GM12864 (cell line): ENCODE measurements around the gene GPATCH1.
A peak's percentile ranks its signal among the peaks of the same experiment; 100 is the strongest.

Experiments used
- DNase-seq: peaks from one replicate; pipeline ENCODE4 v3.0.0-alpha.2; 2011; ENCODE audit warnings: low read depth
- H3K4me3 ChIP-seq: 2 replicates; pipeline ENCODE4 v1.5.1; 2011; ENCODE audit warnings: mild to moderate bottlenecking, low read depth, low read length, control low read depth
- CTCF ChIP-seq: IDR thresholded peaks from 2 replicates; pipeline ENCODE4 v1.5.1; 2011; ENCODE audit warnings: low read depth, mild to moderate bottlenecking, moderate library complexity, low read length, control low read depth, inconsistent platforms; ENCODE audit errors: missing control alignments

The GPATCH1 gene

GRCh38 chr19:33171222-33171795 lies 90.3 kb downstream of the GPATCH1 start:
- H3K4me3 ChIP-seq: no peak overlapping the region
- no peak for TF ChIP-seq CTCF
- DNase-seq: no peak

DNA sequence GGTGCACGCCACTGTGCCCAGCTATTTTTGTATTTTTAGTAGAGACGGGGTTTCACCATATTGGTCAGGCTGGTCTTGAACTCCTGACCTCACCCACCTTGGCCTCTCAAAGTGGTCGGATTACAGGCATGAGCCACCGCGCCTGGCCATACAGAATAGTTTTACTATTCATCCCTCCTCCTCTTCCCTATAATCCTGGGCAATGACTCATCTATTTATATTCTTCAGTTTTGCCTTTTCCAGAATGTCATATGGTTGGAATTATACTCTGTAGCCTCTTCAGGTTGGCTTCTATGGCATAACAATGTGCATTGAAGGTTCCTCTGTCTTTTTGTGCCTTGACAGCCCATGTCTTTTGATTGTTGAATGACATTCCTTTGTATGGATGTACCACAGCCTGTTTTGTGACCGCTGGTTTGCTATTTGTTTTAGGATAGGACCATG lies 91.0 kb downstream of the GPATCH1 start:
- no peak for DNase-seq
- no peak for TF ChIP-seq CTCF
- no peak overlapping the region for H3K4me3 ChIP-seq

- DNase-seq: no peak
- no peak overlapping the region for H3K4me3 ChIP-seq
- no peak for TF ChIP-seq CTCF
These were observed 93.2 kb downstream of the GPATCH1 start for GRCh38 chr19:33174186-33174585.

DNA sequence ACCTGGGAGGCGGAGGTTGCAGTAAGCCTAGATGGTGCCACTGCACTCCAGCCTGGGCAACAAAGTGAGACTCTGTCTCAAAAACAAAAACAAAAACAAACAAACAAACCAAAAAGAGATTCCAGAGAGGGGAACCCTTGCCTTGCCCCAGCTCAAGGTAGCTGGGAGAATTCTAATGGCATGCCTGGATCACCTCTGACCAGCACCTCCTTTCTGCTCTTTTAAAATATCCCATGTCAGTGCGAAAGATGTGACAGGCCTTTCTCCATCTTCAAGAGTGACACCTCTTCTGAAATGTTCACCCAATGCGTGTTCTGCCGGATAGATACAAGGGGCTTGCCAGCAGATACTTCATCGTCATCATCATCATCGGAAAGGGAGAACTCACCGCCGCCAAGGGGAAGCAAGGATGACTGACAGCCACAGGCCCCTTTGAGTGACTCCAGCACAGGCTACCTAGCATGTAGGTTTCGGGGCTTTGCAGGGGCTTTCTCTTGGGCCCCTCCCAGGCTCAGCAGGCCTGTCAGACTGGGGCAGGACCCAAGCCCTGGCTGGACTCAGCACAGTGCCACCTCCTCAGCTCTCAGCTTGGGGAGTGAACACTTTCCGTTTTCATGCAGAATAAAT lies 94.3 kb downstream of the GPATCH1 start:
- DNase-seq: no peak
- no peak for TF ChIP-seq CTCF
- H3K4me3 ChIP-seq: peak overlapping the region; percentile 67; the same call in 1 of the 2 replicates

GRCh38 chr19:33175886-33176669 lies 95.1 kb downstream of the GPATCH1 start:
- TF ChIP-seq CTCF: no peak
- DNase-seq: peak; percentile 7
- H3K4me3 ChIP-seq: peak overlapping the region; percentile 67

DNA sequence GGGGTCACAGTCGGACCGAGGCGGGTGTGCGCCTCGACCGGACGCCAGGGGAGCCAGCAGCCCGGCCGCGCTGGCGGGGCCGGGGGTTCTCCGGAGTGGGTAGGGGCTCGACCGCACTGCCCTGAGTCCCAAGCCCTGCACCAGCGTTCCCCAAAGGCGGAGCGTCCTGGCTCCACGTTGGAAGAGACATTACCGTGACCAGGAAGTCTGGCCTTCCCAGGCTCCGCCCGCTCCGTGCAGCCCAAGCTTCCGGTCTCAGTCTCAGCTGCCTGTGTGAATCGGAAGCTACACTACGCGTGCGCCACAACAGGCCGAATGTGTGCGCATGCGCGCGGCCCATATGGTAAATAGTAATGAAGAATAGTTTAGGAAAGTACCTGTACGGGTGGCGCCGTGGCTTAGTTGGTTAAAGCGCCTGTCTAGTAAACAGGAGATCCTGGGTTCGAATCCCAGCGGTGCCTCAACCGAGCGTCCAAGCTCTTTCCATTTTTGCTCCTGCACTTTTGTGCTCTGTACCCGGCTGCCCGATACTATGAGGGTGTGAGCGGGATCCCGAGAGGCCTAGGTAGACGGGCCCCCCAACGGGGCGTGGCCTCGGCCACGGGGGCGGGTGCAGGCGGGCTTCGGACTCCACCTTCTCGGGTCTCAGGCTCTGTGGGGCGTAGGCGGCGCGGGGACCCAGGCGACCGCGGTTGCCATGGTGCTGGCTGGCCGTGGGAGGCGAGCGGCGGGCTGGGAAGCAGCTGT lies 95.9 kb downstream of the GPATCH1 start:
- peak overlapping the region; percentile 67 for H3K4me3 ChIP-seq
- DNase-seq: peak; percentile 95
- peak; percentile 41 for TF ChIP-seq CTCF
